ENCODE data around the gene DDN. TPM values are rescaled to one million over a fixed set of nuclear protein-coding genes. Genes with fewer than 3 reads are reported as not detected.

Gene DDN
- total RNA-seq, 1 experiment from 2014 or later = 0.51 TPM

DNA sequence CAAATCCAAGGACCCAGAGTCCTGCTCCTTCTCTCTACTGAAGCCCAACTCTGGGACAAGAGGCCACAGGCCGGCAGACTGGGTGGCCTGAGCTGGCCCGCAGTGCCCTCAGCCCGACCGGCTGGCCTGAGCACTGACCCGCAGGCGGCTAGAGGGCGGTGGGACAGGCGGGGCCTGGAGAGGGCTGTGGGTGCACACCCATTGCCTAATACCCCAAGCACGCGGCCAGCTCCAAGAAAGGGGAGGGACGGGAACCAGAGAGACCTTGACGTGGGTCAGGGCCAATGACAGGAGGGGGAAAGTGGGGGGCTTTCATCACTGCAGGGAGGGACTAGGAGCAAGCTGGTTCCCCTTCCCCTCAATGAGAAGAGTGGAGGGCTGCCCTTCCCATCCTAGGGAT is 25.6 kb downstream of the DDN start:
- intact Hi-C loops (cut with micrococcal nuclease; ENCODE audit: unreplicated experiment) = no loop called here
- in situ Hi-C loops (cut with HindIII; ENCODE audit: low pct_unique_long_range_greater_than_20kb, low sequenced_read_pairs) = no loop called here
- Histone ChIP-seq H3K27me3 (ENCODE audit: control insufficient read depth, insufficient read depth, low read length) (peaks cover under 1% of the 10 kb centered on the region; the same call in 1 of the 2 replicates), H3K36me3 (ENCODE audit: control insufficient read depth, insufficient read depth, low read length) (no peaks in the 10 kb centered on the region), H3K4me3 (ENCODE audit: low read depth in 2 of 2, low read length in 2 of 2) (no peak overlapping the region), H3K4me1 (ENCODE audit: control insufficient read depth, insufficient read depth, low read length) (peaks cover 14% of the 10 kb centered on the region), H3K27ac (ENCODE audit: low read length) (no peak overlapping the region), H3K9me3 (ENCODE audit: control insufficient read depth, insufficient read depth, low read depth, low read length) (no peaks in the 10 kb centered on the region)
- CTCF ChIA-PET = interaction anchor here (0.6 kb wide), 1 partner anchor 91 kb away, joined by 4 read pairs; no protein-coding TSS in a partner anchor
- TF ChIP-seq TCF7L2 (IDR thresholded peaks at IDR 0.05; ENCODE audit: low read depth, low read length) (no peak), SIN3A (IDR thresholded peaks at IDR 0.05; ENCODE audit: borderline replicate concordance, insufficient read depth, low read depth, low read length) (no peak), POLR2AphosphoS5 (IDR thresholded peaks at IDR 0.05; ENCODE audit: low read depth, low read length) (no peak)
- TF ChIP-seq, protein P1, sequence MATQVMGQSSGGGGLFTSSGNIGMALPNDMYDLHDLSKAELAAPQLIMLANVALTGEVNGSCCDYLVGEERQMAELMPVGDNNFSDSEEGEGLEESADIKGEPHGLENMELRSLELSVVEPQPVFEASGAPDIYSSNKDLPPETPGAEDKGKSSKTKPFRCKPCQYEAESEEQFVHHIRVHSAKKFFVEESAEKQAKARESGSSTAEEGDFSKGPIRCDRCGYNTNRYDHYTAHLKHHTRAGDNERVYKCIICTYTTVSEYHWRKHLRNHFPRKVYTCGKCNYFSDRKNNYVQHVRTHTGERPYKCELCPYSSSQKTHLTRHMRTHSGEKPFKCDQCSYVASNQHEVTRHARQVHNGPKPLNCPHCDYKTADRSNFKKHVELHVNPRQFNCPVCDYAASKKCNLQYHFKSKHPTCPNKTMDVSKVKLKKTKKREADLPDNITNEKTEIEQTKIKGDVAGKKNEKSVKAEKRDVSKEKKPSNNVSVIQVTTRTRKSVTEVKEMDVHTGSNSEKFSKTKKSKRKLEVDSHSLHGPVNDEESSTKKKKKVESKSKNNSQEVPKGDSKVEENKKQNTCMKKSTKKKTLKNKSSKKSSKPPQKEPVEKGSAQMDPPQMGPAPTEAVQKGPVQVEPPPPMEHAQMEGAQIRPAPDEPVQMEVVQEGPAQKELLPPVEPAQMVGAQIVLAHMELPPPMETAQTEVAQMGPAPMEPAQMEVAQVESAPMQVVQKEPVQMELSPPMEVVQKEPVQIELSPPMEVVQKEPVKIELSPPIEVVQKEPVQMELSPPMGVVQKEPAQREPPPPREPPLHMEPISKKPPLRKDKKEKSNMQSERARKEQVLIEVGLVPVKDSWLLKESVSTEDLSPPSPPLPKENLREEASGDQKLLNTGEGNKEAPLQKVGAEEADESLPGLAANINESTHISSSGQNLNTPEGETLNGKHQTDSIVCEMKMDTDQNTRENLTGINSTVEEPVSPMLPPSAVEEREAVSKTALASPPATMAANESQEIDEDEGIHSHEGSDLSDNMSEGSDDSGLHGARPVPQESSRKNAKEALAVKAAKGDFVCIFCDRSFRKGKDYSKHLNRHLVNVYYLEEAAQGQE (IDR thresholded peaks at IDR 0.05; ENCODE audit: insufficient read depth in 1 of 2, low read depth in 2 of 2, low read length in 1 of 2) = no peak
- TF ChIP-seq, protein P2, sequence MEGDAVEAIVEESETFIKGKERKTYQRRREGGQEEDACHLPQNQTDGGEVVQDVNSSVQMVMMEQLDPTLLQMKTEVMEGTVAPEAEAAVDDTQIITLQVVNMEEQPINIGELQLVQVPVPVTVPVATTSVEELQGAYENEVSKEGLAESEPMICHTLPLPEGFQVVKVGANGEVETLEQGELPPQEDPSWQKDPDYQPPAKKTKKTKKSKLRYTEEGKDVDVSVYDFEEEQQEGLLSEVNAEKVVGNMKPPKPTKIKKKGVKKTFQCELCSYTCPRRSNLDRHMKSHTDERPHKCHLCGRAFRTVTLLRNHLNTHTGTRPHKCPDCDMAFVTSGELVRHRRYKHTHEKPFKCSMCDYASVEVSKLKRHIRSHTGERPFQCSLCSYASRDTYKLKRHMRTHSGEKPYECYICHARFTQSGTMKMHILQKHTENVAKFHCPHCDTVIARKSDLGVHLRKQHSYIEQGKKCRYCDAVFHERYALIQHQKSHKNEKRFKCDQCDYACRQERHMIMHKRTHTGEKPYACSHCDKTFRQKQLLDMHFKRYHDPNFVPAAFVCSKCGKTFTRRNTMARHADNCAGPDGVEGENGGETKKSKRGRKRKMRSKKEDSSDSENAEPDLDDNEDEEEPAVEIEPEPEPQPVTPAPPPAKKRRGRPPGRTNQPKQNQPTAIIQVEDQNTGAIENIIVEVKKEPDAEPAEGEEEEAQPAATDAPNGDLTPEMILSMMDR (IDR thresholded peaks at IDR 0.05) = no peak
- ATAC-seq = no peak
- POLR2A ChIA-PET = no interaction called here
- DNase-seq (ENCODE audit: low read depth, low spot score) = no peak
- no TSS peak for BruUV-seq (replicated peaks)

DNA sequence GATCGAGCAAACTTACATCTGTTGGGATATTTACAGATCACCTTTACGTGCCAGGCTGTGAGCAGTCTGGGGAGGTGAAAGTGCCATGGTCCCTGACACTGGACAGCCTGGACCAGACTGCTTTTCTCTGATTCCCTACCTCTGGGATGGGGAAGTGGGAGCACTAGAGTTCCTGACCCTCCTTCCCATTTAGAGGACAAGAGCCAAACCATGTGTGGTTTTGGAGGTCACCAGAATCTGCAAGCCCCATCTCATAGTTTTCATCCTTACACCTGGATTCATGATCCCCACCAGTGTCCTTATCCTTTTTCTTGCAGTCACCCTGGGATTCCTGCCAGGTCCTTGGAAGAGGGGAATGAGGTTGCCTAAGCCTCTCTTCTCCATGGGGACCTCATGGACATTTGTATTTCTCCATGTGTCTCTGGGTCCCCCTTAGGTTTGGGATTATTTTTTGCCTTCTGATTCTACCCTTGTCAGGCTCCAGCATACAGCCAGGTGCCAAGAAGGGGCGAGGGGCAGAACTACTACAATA is 26.2 kb downstream of the DDN start:
- no peaks in the 10 kb centered on the region for H3K36me3 ChIP-seq (ENCODE audit: control insufficient read depth, insufficient read depth, low read length)
- in situ Hi-C loops (cut with HindIII; ENCODE audit: low pct_unique_long_range_greater_than_20kb, low sequenced_read_pairs) = no loop called here
- no peaks in the 10 kb centered on the region for H3K9me3 ChIP-seq (ENCODE audit: control insufficient read depth, insufficient read depth, low read depth, low read length)
- no peak overlapping the region for H3K4me3 ChIP-seq (ENCODE audit: low read depth in 2 of 2, low read length in 2 of 2)
- TF ChIP-seq, protein P1 (IDR thresholded peaks at IDR 0.05; ENCODE audit: insufficient read depth in 1 of 2, low read depth in 2 of 2, low read length in 1 of 2) = no peak
- TF ChIP-seq, protein P2 (IDR thresholded peaks at IDR 0.05) = no peak
- TF ChIP-seq SIN3A (IDR thresholded peaks at IDR 0.05; ENCODE audit: borderline replicate concordance, insufficient read depth, low read depth, low read length) (no peak), TCF7L2 (IDR thresholded peaks at IDR 0.05; ENCODE audit: low read depth, low read length) (no peak), POLR2AphosphoS5 (IDR thresholded peaks at IDR 0.05; ENCODE audit: low read depth, low read length) (no peak)
- H3K4me1 ChIP-seq (ENCODE audit: control insufficient read depth, insufficient read depth, low read length) = peaks cover 19% of the 10 kb centered on the region
- BruUV-seq (replicated peaks) = no TSS peak
- POLR2A ChIA-PET = interaction anchor here (0.6 kb wide), 1 partner anchor 26 kb away, joined by 4 read pairs; no protein-coding TSS in a partner anchor
- H3K27ac ChIP-seq (ENCODE audit: low read length) = no peak overlapping the region
- no peaks in the 10 kb centered on the region for H3K27me3 ChIP-seq (ENCODE audit: control insufficient read depth, insufficient read depth, low read length)
- ATAC-seq = no peak
- intact Hi-C loops (cut with micrococcal nuclease; ENCODE audit: unreplicated experiment) = no loop called here
- no peak for DNase-seq (ENCODE audit: low read depth, low spot score)
- CTCF ChIA-PET = no interaction called here

Data from Panc1 (cell line).